ENCODE data around the gene TNFRSF1B. TPM values are rescaled to one million over a fixed set of nuclear protein-coding genes. Genes with fewer than 3 reads are reported as not detected.
A peak's percentile ranks its signal among the peaks of the same experiment; 100 is the strongest.

Gene TNFRSF1B
- total and polyA plus RNA-seq, 2 of the 8 experiments (the other 6 are each of a cell fraction or from before 2014, with no cell fraction given) = 1.7 to 2.9 TPM

DNA sequence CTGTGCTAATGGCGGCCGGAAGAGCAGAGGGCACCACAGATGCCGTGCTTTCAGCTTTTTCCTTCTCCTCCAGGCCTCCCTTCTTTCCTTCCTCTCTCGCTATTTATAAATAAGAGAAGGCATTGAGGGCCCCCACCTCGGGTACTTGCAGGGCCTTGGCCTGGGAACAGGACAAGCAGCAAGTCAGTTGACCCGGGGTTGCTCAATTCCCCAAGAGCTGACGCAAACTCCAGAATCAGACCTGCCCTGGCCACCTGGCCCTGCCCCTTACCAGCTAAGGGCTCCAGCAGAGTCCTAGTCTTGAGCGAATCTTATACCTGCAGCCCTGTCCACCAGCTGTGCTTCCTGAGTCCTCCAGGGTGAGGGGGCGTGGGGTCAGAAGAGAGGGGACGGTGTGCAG, 13.5 kb downstream of the TNFRSF1B start:
- WGBS, 2 experiments (ENCODE audit: extremely low coverage in 1 of 2, insufficient coverage in 1 of 2, insufficient read length in 1 of 2, insufficient replicate concordance in 2 of 2, low coverage in 1 of 2, low lambda C conversion rate in 2 of 2, missing lambda C conversion rate in 1 of 2) = 87% methylated on average over 10 of the region's 10 CpGs; no CpG with 5 or more reads in 1 of the 2 experiments
- no peak overlapping the region for H3K27ac ChIP-seq (ENCODE audit: low read depth, low read length)
- peak overlapping the region; percentile 17 for H4K91ac ChIP-seq (replicated peaks; ENCODE audit: insufficient read length, low read length)
- H4K5ac ChIP-seq (ENCODE audit: insufficient read length, low read depth, low read length) = no peak overlapping the region
- H4K20me1 ChIP-seq (replicated peaks in 1 of 2; ENCODE audit: control insufficient read depth in 1 of 2, insufficient read depth in 2 of 2, low read length in 2 of 2) = no peaks in the 10 kb centered on the region
- no peak overlapping the region for H3K4ac ChIP-seq (replicated peaks; ENCODE audit: insufficient read length, low read depth, low read length)
- no peaks in the 10 kb centered on the region for H3K79me1 ChIP-seq (ENCODE audit: low read depth, low read length)
- H2BK120ac ChIP-seq (replicated peaks; ENCODE audit: low read depth, low read length) = no peak overlapping the region
- peaks cover 0 to 9% of the 10 kb centered on the region in 2 experiments; a peak in 1 of 4 replicates for H3K9me3 ChIP-seq (ENCODE audit: insufficient read depth in 2 of 2, low read depth in 1 of 2, low read length in 1 of 2)
- peaks cover 0 to 18% (median 3%) of the 10 kb centered on the region in 4 experiments; a peak in 4 of 7 replicates for H3K4me1 ChIP-seq (replicated peaks in 1 of 4; ENCODE audit: control insufficient read depth in 3 of 4, insufficient read depth in 4 of 4, low read length in 3 of 4)
- no peak for DNase-seq (ENCODE audit: low read depth in 1 of 2, low spot score in 2 of 2)
- H2BK20ac ChIP-seq (ENCODE audit: low read length) = no peak overlapping the region
- TF ChIP-seq SP4 (IDR thresholded peaks at IDR 0.05; ENCODE audit: low read length) (no peak), CTBP2 (IDR thresholded peaks at IDR 0.05; ENCODE audit: borderline replicate concordance, insufficient read depth, insufficient read length, low read length) (no peak), RBBP5 (IDR thresholded peaks at IDR 0.05; ENCODE audit: borderline replicate concordance, low read depth, low read length) (no peak), FOSL1 (IDR thresholded peaks at IDR 0.05; ENCODE audit: insufficient read depth, low read depth, low read length) (no peak), BACH1 (IDR thresholded peaks at IDR 0.05; ENCODE audit: low read length) (no peak), SIX5 (IDR thresholded peaks at IDR 0.05; ENCODE audit: low read depth, low read length) (no peak), EZH2 (IDR thresholded peaks at IDR 0.05; ENCODE audit: low read depth, low read length, severe bottlenecking) (no peak), HDAC6 (IDR thresholded peaks at IDR 0.05; ENCODE audit: low read depth, low read length) (no peak), SUZ12 (IDR thresholded peaks at IDR 0.05; ENCODE audit: low read length) (no peak), SAP30 (IDR thresholded peaks at IDR 0.05; ENCODE audit: insufficient read depth, insufficient replicate concordance, low read length) (no peak)
- TF ChIP-seq, protein P1, sequence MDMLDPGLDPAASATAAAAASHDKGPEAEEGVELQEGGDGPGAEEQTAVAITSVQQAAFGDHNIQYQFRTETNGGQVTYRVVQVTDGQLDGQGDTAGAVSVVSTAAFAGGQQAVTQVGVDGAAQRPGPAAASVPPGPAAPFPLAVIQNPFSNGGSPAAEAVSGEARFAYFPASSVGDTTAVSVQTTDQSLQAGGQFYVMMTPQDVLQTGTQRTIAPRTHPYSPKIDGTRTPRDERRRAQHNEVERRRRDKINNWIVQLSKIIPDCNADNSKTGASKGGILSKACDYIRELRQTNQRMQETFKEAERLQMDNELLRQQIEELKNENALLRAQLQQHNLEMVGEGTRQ (IDR thresholded peaks at IDR 0.05; ENCODE audit: low read length) = no peak
- H2BK12ac ChIP-seq (ENCODE audit: low read depth, low read length) = no peak overlapping the region
- no peak overlapping the region for H2AK5ac ChIP-seq (ENCODE audit: low read depth, low read length)
- no peak overlapping the region for H3K14ac ChIP-seq (ENCODE audit: insufficient read length)
- H3K36me3 ChIP-seq (ENCODE audit: control insufficient read depth in 2 of 4, insufficient read depth in 4 of 4, low read length in 3 of 4) = no peaks in the 10 kb centered on the region
- H3K18ac ChIP-seq (ENCODE audit: extremely low read depth, low read length) = no peak overlapping the region; the same call in 1 of the 2 replicates
- no peak overlapping the region for H3K9ac ChIP-seq (replicated peaks in 1 of 4; ENCODE audit: extremely low read depth in 1 of 4, low read depth in 3 of 4, low read length in 3 of 4)
- H3K23ac ChIP-seq (ENCODE audit: insufficient read length) = no peak overlapping the region
- no peak overlapping the region for H3K4me3 ChIP-seq (ENCODE audit: extremely low read depth in 1 of 4, insufficient read depth in 2 of 4, low read depth in 3 of 4, low read length in 4 of 4)
- H3K4me2 ChIP-seq (ENCODE audit: insufficient read depth in 1 of 2, low read depth in 2 of 2, low read length in 2 of 2) = no peak overlapping the region
- H3K23me2 ChIP-seq (ENCODE audit: low read depth, low read length) = no peaks in the 10 kb centered on the region
- H2BK15ac ChIP-seq (ENCODE audit: low read length) = no peak overlapping the region
- no peak overlapping the region for H4K8ac ChIP-seq (ENCODE audit: extremely low read depth, insufficient read depth, low read length)
- POLR2A ChIA-PET (ENCODE audit: partially characterized antibody) = interaction anchor here (1.5 kb wide), 1 partner anchor 11 kb away, joined by 8 read pairs; no protein-coding TSS in a partner anchor
- no peaks in the 10 kb centered on the region for H3K27me3 ChIP-seq (replicated peaks in 1 of 4; ENCODE audit: control insufficient read depth in 3 of 4, extremely low read depth in 1 of 4, insufficient read depth in 3 of 4, low read length in 3 of 4)
- no peak overlapping the region for H2BK5ac ChIP-seq (ENCODE audit: low read depth, low read length)
- H3K79me2 ChIP-seq (ENCODE audit: control insufficient read depth in 1 of 2, insufficient read depth in 2 of 2, low read length in 2 of 2) = no peaks in the 10 kb centered on the region
- no peak for FAIRE-seq
- H2AFZ ChIP-seq (ENCODE audit: low read length) = no peak overlapping the region
- CTCF ChIA-PET (ENCODE audit: partially characterized antibody) = interaction anchor here (0.9 to 5.0 kb wide), 5 partner anchors 8 to 58 kb away, joined by 3 to 29 read pairs (median 9); no protein-coding TSS in a partner anchor
- no peak overlapping the region for H3K56ac ChIP-seq (replicated peaks; ENCODE audit: insufficient read length, low read depth, low read length)

Data from H1 (cell line).